NB4 (cell line): ENCODE results near the gene NUAK1.

ENCODE experiments used
- POLR2A ChIP-seq: IDR thresholded peaks from 2 replicates; pipeline ENCODE4 v1.6.1; 2011; ENCODE audit warnings: mild to moderate bottlenecking; ENCODE audit not compliant: insufficient read length; ENCODE audit errors: extremely low read depth
- TF ChIP-seq, protein P1 (sequence below): IDR thresholded peaks from one replicate; pipeline ENCODE4 v1.5.1; 2012; ENCODE audit warnings: low read depth, low read length
- TF ChIP-seq, protein P2 (sequence below): IDR thresholded peaks from 2 replicates; pipeline ENCODE4 v1.6.1; 2011; ENCODE audit warnings: low read depth, low read length

DNA sequence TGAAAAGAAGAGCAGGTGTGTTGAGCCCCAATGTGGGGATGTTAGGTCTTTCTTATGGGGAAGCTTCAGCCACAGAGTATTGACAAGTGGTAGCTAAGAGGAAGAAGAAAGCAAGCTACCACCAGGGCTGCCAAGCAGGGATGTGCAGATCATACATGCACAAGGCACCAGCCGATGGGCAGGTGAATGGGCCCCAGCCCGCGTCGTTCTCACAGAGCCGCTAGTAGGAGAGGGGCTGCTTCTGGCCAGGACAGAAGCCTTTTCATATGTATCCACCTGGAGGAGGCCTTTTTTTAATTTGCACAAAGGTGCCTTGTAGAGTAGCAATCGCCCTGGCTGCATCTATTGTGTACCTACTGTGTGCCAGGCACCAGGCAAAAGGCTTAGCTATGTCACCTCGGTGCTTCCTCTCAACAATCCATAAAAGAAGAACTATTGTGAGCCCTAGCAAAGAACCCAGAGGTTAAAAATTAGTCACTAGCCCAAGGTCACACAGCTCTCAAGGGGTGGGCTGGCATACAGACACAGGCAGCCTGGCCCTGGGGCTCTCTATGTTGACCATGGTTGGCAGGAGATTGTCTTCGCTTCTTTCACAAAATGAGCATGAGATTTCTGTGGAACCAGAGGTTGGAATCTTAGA lies 8.2 kb downstream of the NUAK1 start:
- TF ChIP-seq, protein P1, sequence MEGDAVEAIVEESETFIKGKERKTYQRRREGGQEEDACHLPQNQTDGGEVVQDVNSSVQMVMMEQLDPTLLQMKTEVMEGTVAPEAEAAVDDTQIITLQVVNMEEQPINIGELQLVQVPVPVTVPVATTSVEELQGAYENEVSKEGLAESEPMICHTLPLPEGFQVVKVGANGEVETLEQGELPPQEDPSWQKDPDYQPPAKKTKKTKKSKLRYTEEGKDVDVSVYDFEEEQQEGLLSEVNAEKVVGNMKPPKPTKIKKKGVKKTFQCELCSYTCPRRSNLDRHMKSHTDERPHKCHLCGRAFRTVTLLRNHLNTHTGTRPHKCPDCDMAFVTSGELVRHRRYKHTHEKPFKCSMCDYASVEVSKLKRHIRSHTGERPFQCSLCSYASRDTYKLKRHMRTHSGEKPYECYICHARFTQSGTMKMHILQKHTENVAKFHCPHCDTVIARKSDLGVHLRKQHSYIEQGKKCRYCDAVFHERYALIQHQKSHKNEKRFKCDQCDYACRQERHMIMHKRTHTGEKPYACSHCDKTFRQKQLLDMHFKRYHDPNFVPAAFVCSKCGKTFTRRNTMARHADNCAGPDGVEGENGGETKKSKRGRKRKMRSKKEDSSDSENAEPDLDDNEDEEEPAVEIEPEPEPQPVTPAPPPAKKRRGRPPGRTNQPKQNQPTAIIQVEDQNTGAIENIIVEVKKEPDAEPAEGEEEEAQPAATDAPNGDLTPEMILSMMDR: no peak
- no peak for TF ChIP-seq POLR2A
- TF ChIP-seq, protein P2, sequence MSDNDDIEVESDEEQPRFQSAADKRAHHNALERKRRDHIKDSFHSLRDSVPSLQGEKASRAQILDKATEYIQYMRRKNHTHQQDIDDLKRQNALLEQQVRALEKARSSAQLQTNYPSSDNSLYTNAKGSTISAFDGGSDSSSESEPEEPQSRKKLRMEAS: no peak
